ENCODE measurements around the gene AHNAK. TPM values are rescaled to one million over a fixed set of nuclear protein-coding genes. Genes with fewer than 3 reads are reported as not detected.
A peak's percentile ranks its signal among the peaks of the same experiment; 100 is the strongest.

AHNAK gene
- total RNA-seq, 1 donor = 474 TPM

- H3K4me3 ChIP-seq (ENCODE audit: low read depth, low read length) = peak overlapping the region; percentile 98
- TF ChIP-seq CTCF (IDR thresholded peaks at IDR 0.05; ENCODE audit: insufficient read depth, low read depth, low read length) = no peak
- no peak for DNase-seq (ENCODE audit: low read depth)
Observed at GRCh38 chr11:62542111-62542745, 4.4 kb downstream of the AHNAK start.

- DNase-seq (ENCODE audit: low read depth) = no peak
- no peak for TF ChIP-seq CTCF (IDR thresholded peaks at IDR 0.05; ENCODE audit: insufficient read depth, low read depth, low read length)
- peak overlapping the region; percentile 98 for H3K4me3 ChIP-seq (ENCODE audit: low read depth, low read length)
Observed at GRCh38 chr11:62540804-62541701, 5.6 kb downstream of the AHNAK start.

GRCh38 chr11:62539238-62539925 lies 7.2 kb downstream of the AHNAK start:
- peak; percentile 90 for DNase-seq (ENCODE audit: low read depth)
- TF ChIP-seq CTCF (IDR thresholded peaks at IDR 0.05; ENCODE audit: insufficient read depth, low read depth, low read length) = no peak

GRCh38 chr11:62538470-62539237 lies 8.0 kb downstream of the AHNAK start:
- H3K4me3 ChIP-seq (ENCODE audit: low read depth, low read length) = peak overlapping the region; percentile 41
- DNase-seq (ENCODE audit: low read depth) = no peak
- TF ChIP-seq CTCF (IDR thresholded peaks at IDR 0.05; ENCODE audit: insufficient read depth, low read depth, low read length) = no peak

More at GRCh38 chr11:62539238-62539925, 7.2 kb downstream of the AHNAK start:
- peak overlapping the region; percentile 41 for H3K4me3 ChIP-seq (ENCODE audit: low read depth, low read length)

GRCh38 chr11:62536301-62536957 lies 10.2 kb downstream of the AHNAK start:
- TF ChIP-seq CTCF (IDR thresholded peaks at IDR 0.05; ENCODE audit: insufficient read depth, low read depth, low read length) = no peak
- DNase-seq (ENCODE audit: low read depth) = no peak
- no peak overlapping the region for H3K4me3 ChIP-seq (ENCODE audit: low read depth, low read length)

- DNase-seq (ENCODE audit: low read depth) = no peak
- H3K4me3 ChIP-seq (ENCODE audit: low read depth, low read length) = no peak overlapping the region
- no peak for TF ChIP-seq CTCF (IDR thresholded peaks at IDR 0.05; ENCODE audit: insufficient read depth, low read depth, low read length)
Observed at GRCh38 chr11:62535802-62536201, 10.8 kb downstream of the AHNAK start.
